Neural cell (in vitro differentiated cells): ENCODE data around the gene LTBP1.

ENCODE experiments used
- EZH2 ChIP-seq: fragments of 200-600, 300-800 bp; shearing (Covaris generic), sonication (generic); IDR thresholded peaks from 2 replicates; pipeline ENCODE4 v1.6.1; 2014; ENCODE audit warnings: antibody characterized with exemption, low read length, borderline replicate concordance, mild to moderate bottlenecking; ENCODE audit not compliant: insufficient read depth, poor library complexity, severe bottlenecking
- POLR2AphosphoS5 ChIP-seq: IDR thresholded peaks from 2 replicates; pipeline ENCODE4 v1.6.1; 2012
- RAD21 ChIP-seq: fragments of 450-650 bp; conservative IDR thresholded peaks from 2 replicates; pipeline ENCODE4 v1.6.1; 2014; ENCODE audit warnings: antibody characterized with exemption, mild to moderate bottlenecking, moderate library complexity
- TAF1 ChIP-seq: IDR thresholded peaks from 2 replicates; pipeline ENCODE4 v1.6.1; 2012; ENCODE audit warnings: low read depth
- TF ChIP-seq, protein P1 (sequence below): fragments of 450-650 bp; IDR thresholded peaks from 2 replicates; pipeline ENCODE4 v1.5.1; 2014; ENCODE audit warnings: antibody characterized with exemption, mild to moderate bottlenecking, moderate library complexity; ENCODE audit not compliant: poor library complexity, severe bottlenecking
- TF ChIP-seq, protein P2 (sequence below): IDR thresholded peaks from 2 replicates; pipeline ENCODE4 v1.6.1; 2012; ENCODE audit warnings: borderline replicate concordance

DNA sequence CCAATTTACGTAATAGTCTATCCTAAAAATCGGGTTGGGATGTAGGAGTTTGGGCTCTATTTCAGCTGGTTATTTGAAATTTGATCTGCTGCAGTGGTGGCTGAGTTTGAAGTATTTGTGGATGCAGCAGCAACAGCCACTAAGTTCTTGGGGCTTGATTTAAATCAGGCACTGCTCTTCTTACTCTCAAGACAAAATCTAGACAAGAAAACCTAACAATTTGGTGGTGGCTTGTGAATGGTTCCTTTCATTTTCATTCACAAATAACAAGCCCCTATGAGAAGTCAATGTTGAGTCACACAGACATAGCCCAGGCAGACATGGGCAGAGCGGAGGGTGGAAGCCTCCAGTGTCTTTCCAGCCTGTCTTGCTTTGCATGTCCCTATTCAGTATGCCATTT is 199.3 kb downstream of the LTBP1 start:
- TF ChIP-seq, protein P1, sequence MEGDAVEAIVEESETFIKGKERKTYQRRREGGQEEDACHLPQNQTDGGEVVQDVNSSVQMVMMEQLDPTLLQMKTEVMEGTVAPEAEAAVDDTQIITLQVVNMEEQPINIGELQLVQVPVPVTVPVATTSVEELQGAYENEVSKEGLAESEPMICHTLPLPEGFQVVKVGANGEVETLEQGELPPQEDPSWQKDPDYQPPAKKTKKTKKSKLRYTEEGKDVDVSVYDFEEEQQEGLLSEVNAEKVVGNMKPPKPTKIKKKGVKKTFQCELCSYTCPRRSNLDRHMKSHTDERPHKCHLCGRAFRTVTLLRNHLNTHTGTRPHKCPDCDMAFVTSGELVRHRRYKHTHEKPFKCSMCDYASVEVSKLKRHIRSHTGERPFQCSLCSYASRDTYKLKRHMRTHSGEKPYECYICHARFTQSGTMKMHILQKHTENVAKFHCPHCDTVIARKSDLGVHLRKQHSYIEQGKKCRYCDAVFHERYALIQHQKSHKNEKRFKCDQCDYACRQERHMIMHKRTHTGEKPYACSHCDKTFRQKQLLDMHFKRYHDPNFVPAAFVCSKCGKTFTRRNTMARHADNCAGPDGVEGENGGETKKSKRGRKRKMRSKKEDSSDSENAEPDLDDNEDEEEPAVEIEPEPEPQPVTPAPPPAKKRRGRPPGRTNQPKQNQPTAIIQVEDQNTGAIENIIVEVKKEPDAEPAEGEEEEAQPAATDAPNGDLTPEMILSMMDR: no peak
- TF ChIP-seq EZH2 (no peak), RAD21 (no peak), POLR2AphosphoS5 (no peak), TAF1 (no peak)
- TF ChIP-seq, protein P2, sequence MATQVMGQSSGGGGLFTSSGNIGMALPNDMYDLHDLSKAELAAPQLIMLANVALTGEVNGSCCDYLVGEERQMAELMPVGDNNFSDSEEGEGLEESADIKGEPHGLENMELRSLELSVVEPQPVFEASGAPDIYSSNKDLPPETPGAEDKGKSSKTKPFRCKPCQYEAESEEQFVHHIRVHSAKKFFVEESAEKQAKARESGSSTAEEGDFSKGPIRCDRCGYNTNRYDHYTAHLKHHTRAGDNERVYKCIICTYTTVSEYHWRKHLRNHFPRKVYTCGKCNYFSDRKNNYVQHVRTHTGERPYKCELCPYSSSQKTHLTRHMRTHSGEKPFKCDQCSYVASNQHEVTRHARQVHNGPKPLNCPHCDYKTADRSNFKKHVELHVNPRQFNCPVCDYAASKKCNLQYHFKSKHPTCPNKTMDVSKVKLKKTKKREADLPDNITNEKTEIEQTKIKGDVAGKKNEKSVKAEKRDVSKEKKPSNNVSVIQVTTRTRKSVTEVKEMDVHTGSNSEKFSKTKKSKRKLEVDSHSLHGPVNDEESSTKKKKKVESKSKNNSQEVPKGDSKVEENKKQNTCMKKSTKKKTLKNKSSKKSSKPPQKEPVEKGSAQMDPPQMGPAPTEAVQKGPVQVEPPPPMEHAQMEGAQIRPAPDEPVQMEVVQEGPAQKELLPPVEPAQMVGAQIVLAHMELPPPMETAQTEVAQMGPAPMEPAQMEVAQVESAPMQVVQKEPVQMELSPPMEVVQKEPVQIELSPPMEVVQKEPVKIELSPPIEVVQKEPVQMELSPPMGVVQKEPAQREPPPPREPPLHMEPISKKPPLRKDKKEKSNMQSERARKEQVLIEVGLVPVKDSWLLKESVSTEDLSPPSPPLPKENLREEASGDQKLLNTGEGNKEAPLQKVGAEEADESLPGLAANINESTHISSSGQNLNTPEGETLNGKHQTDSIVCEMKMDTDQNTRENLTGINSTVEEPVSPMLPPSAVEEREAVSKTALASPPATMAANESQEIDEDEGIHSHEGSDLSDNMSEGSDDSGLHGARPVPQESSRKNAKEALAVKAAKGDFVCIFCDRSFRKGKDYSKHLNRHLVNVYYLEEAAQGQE: no peak
